K562 (cell line): Measurements from ENCODE around the gene ABCD3. TPM values are rescaled to one million over a fixed set of nuclear protein-coding genes. Genes with fewer than 3 reads are reported as not detected.

ENCODE experiments used
- KDM5B ChIP-seq: fragments of 200-600 bp; sonication (generic); IDR thresholded peaks from 2 replicates; pipeline ENCODE4 v1.6.1; 2012; ENCODE audit warnings: low read depth, mild to moderate bottlenecking, moderate library complexity, low read length, control low read depth, inconsistent platforms; ENCODE audit not compliant: insufficient replicate concordance
- LCOR ChIP-seq: sonication (generic); formaldehyde crosslinking; IDR thresholded peaks from 2 replicates; pipeline ENCODE4 v1.8.0; 2022; ENCODE audit warnings: mild to moderate bottlenecking, missing genetic modification reagents
- MTA3 ChIP-seq: fragments of 450-650 bp; formaldehyde crosslinking; IDR thresholded peaks from 2 replicates; pipeline ENCODE4 v1.6.1; 2017; ENCODE audit warnings: mild to moderate bottlenecking, borderline replicate concordance
- NFIC ChIP-seq: fragments of 450-650 bp; IDR thresholded peaks from 2 replicates; pipeline ENCODE4 v1.6.1; 2017; ENCODE audit warnings: mild to moderate bottlenecking, inconsistent platforms
- PHF20 ChIP-seq: fragments of 450-650 bp; IDR thresholded peaks from 2 replicates; pipeline ENCODE4 v1.6.1; 2018; ENCODE audit not compliant: partially characterized antibody
- RBFOX2 ChIP-seq: fragments of 200-400 bp; formaldehyde crosslinking; IDR thresholded peaks from 2 replicates; pipeline ENCODE4 v1.6.1; 2017; ENCODE audit warnings: low read depth, mild to moderate bottlenecking, low read length, moderate library complexity
- RBM14 ChIP-seq: fragments of 200-400 bp; formaldehyde crosslinking; IDR thresholded peaks from 2 replicates; pipeline ENCODE4 v1.6.1; 2018; ENCODE audit warnings: low read depth, mild to moderate bottlenecking, low read length, moderate library complexity, borderline replicate concordance; ENCODE audit not compliant: insufficient read depth
- RFX1 ChIP-seq: fragments of 450-650 bp; IDR thresholded peaks from 2 replicates; pipeline ENCODE4 v1.6.1; 2016; ENCODE audit warnings: mild to moderate bottlenecking, moderate library complexity
- RFX5 ChIP-seq: IDR thresholded peaks from 2 replicates; pipeline ENCODE4 v1.6.1; 2011; ENCODE audit warnings: low read depth, mild to moderate bottlenecking, improper control_type of control experiment, low read length
- TBP ChIP-seq: optimal IDR thresholded peaks from 2 replicates; pipeline ENCODE3; 2011; ENCODE audit warnings: low read depth, low read length, improper control_type of control experiment
- XRCC5 ChIP-seq: fragments of 200-400 bp; formaldehyde crosslinking; IDR thresholded peaks from 2 replicates; pipeline ENCODE4 v1.6.1; 2017; ENCODE audit warnings: low read depth, mild to moderate bottlenecking, low read length
- ZNF143 ChIP-seq: sonication (generic); formaldehyde crosslinking; IDR thresholded peaks from 2 replicates; pipeline ENCODE4 v1.9.0; 2022; ENCODE audit warnings: mild to moderate bottlenecking, missing genetic modification reagents
- ZNF445 ChIP-seq: fragments of 250-450 bp; sonication (Bioruptor Pico); IDR thresholded peaks from 2 replicates; pipeline ENCODE4 v1.4.0; 2020; ENCODE audit warnings: low read depth, mild to moderate bottlenecking, moderate library complexity
- polyA plus RNA-seq, 8 experiments: library from polyadenylated mRNA; depleted of rRNA in 4 of 8; stranded (reverse) in 5 of 8; unstranded in 3 of 8; fragments of >200 nt; fragmentation: Nextera tagmentation in 2 of 8; fragmentation: Illumina TruSeq in 1 of 8; extraction: Ambion mirVana in 2 of 8; extraction: Trizol in 1 of 8; gene quantifications; 2 replicates each; pipeline versions ENCODE4 v1.2.1 to v1.2.3, GENCODE V29; 2011 to 2014; ENCODE audit warnings: inconsistent platforms in 1 of 8, missing spikeins in 1 of 8
- total RNA-seq, 7 experiments: library from RNA; depleted of rRNA in 6 of 7; stranded (reverse); fragments of >200 nt in 6 of 7; fragmentation: Illumina TruSeq in 2 of 7; extraction: Trizol in 2 of 7; gene quantifications; 2 replicates each; pipeline versions ENCODE4 v1.2.1 to v1.2.3, GENCODE V29; 2011 to 2021; ENCODE audit warnings: low replicate concordance in 1 of 7
- TF ChIP-seq, protein P1 (sequence below): fragments of 250-450 bp; sonication (Bioruptor Pico); IDR thresholded peaks from 2 replicates; pipeline ENCODE4 v1.5.0; 2021; ENCODE audit warnings: mild to moderate bottlenecking, borderline replicate concordance
- TF ChIP-seq, protein P2 (sequence below), 2 experiments: fragments of 450-650 bp; IDR thresholded peaks; 2 replicates each; pipeline ENCODE4 v1.6.1; 2016
- TF ChIP-seq, protein P3 (sequence below): fragments of 450-650 bp; formaldehyde crosslinking; IDR thresholded peaks from 2 replicates; pipeline ENCODE4 v1.4.0; 2022; ENCODE audit warnings: mild to moderate bottlenecking, moderate library complexity
- TF ChIP-seq, protein P4 (sequence below): sonication (generic); IDR thresholded peaks from 2 replicates; pipeline ENCODE4 v1.6.1; 2016
- TF ChIP-seq, protein P5 (sequence below), 2 experiments: fragments of 150-350 bp in 1 of 2; IDR thresholded peaks; 2 replicates each; pipeline ENCODE4 v1.6.1; 2012 to 2016; ENCODE audit warnings: low read depth in 2 of 2, low read length in 2 of 2, mild to moderate bottlenecking in 1 of 2, moderate library complexity in 1 of 2

ABCD3 gene
- total and polyA plus RNA-seq, 9 of the 15 experiments (the other 6 are each of a cell fraction or from before 2014, with no cell fraction given): 11.0 to 30.7 (median 15.5) TPM

DNA sequence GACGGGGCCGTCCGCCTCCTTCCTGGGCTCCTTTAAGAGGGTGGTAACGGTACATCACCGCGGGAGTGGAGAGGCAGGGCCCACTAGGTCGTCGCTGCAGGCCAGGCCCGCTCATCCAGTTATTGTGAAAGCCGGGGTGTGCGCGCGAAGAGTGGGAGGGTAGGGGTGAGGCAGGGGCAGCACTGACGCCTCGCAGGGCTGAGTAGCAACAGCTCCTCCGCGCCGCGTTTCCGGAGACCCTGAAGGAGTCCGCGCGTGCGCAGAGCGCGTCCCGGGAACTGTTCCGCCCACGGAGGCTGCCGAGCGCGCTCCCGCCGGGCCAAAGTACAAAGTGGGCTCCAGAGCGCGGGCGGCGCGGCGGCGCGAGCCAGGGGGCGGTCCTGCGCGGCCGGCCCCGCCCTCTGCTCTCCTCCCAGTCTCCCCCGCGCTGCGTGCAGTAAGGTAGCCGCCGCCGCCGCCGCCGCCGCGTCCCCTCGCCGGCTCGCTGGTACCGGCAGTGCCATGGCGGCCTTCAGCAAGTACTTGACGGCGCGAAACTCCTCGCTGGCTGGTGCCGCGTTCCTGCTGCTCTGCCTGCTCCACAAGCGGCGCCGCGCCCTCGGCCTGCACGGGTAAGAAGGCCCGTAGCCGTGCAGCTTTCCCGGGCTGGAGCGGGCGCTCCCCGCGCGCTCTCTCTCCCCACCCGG lies at the start of gene ABCD3 (continued):
- TF ChIP-seq, protein P1, sequence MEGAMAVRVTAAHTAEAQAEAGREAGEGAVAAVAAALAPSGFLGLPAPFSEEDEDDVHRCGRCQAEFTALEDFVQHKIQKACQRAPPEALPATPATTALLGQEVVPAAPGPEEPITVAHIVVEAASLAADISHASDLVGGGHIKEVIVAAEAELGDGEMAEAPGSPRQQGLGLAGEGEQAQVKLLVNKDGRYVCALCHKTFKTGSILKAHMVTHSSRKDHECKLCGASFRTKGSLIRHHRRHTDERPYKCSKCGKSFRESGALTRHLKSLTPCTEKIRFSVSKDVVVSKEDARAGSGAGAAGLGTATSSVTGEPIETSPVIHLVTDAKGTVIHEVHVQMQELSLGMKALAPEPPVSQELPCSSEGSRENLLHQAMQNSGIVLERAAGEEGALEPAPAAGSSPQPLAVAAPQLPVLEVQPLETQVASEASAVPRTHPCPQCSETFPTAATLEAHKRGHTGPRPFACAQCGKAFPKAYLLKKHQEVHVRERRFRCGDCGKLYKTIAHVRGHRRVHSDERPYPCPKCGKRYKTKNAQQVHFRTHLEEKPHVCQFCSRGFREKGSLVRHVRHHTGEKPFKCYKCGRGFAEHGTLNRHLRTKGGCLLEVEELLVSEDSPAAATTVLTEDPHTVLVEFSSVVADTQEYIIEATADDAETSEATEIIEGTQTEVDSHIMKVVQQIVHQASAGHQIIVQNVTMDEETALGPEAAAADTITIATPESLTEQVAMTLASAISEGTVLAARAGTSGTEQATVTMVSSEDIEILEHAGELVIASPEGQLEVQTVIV (CRISPR knock-in tag): no peak
- no peak for TF ChIP-seq ZNF445
- TF ChIP-seq, protein P2, sequence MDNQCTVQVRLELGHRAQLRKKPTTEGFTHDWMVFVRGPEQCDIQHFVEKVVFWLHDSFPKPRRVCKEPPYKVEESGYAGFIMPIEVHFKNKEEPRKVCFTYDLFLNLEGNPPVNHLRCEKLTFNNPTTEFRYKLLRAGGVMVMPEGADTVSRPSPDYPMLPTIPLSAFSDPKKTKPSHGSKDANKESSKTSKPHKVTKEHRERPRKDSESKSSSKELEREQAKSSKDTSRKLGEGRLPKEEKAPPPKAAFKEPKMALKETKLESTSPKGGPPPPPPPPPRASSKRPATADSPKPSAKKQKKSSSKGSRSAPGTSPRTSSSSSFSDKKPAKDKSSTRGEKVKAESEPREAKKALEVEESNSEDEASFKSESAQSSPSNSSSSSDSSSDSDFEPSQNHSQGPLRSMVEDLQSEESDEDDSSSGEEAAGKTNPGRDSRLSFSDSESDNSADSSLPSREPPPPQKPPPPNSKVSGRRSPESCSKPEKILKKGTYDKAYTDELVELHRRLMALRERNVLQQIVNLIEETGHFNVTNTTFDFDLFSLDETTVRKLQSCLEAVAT (IDR thresholded peaks at IDR 0.05): no peak
- TF ChIP-seq RBM14: no peak
- peak; percentile 77 for TF ChIP-seq KDM5B
- TF ChIP-seq PHF20: peak; percentile 58
- TF ChIP-seq, protein P3, sequence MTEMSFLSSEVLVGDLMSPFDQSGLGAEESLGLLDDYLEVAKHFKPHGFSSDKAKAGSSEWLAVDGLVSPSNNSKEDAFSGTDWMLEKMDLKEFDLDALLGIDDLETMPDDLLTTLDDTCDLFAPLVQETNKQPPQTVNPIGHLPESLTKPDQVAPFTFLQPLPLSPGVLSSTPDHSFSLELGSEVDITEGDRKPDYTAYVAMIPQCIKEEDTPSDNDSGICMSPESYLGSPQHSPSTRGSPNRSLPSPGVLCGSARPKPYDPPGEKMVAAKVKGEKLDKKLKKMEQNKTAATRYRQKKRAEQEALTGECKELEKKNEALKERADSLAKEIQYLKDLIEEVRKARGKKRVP: no peak
- TF ChIP-seq, protein P4, sequence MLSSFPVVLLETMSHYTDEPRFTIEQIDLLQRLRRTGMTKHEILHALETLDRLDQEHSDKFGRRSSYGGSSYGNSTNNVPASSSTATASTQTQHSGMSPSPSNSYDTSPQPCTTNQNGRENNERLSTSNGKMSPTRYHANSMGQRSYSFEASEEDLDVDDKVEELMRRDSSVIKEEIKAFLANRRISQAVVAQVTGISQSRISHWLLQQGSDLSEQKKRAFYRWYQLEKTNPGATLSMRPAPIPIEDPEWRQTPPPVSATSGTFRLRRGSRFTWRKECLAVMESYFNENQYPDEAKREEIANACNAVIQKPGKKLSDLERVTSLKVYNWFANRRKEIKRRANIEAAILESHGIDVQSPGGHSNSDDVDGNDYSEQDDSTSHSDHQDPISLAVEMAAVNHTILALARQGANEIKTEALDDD: no peak
- TF ChIP-seq, protein P5, sequence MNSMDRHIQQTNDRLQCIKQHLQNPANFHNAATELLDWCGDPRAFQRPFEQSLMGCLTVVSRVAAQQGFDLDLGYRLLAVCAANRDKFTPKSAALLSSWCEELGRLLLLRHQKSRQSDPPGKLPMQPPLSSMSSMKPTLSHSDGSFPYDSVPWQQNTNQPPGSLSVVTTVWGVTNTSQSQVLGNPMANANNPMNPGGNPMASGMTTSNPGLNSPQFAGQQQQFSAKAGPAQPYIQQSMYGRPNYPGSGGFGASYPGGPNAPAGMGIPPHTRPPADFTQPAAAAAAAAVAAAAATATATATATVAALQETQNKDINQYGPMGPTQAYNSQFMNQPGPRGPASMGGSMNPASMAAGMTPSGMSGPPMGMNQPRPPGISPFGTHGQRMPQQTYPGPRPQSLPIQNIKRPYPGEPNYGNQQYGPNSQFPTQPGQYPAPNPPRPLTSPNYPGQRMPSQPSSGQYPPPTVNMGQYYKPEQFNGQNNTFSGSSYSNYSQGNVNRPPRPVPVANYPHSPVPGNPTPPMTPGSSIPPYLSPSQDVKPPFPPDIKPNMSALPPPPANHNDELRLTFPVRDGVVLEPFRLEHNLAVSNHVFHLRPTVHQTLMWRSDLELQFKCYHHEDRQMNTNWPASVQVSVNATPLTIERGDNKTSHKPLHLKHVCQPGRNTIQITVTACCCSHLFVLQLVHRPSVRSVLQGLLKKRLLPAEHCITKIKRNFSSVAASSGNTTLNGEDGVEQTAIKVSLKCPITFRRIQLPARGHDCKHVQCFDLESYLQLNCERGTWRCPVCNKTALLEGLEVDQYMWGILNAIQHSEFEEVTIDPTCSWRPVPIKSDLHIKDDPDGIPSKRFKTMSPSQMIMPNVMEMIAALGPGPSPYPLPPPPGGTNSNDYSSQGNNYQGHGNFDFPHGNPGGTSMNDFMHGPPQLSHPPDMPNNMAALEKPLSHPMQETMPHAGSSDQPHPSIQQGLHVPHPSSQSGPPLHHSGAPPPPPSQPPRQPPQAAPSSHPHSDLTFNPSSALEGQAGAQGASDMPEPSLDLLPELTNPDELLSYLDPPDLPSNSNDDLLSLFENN (IDR thresholded peaks at IDR 0.05; ENCODE audit: low read depth in 2 of 2, low read length in 2 of 2): peak in 1 of 2 experiments; percentile 9; a peak in 1 of 4 replicates
- peak; percentile 59; the same call in 1 of the 2 replicates for TF ChIP-seq MTA3
- TF ChIP-seq TBP: peak; percentile 69
- TF ChIP-seq RFX1: no peak; the same call in 1 of the 2 replicates
- 0 out of 2 replicates have a peak, but pooled peaks have one; percentile 5 for TF ChIP-seq ZNF143 (CRISPR knock-in tag)
- TF ChIP-seq LCOR: peak; percentile 23; the same call in 1 of the 2 replicates
- no peak; the same call in 1 of the 2 replicates for TF ChIP-seq XRCC5
- peak; percentile 69 for TF ChIP-seq NFIC
- no peak for TF ChIP-seq RFX5
- TF ChIP-seq RBFOX2: peak; percentile 89
